CD4-positive, alpha-beta T cell treated with Interleukin-4 for 1 hour (primary cell): ENCODE results near the gene NSG1.

Source experiments
- DNase-seq, 2 donors: peaks; one replicate each; pipeline ENCODE4 v3.0.0-alpha.2; 2020 to 2022

NSG1 gene

DNA sequence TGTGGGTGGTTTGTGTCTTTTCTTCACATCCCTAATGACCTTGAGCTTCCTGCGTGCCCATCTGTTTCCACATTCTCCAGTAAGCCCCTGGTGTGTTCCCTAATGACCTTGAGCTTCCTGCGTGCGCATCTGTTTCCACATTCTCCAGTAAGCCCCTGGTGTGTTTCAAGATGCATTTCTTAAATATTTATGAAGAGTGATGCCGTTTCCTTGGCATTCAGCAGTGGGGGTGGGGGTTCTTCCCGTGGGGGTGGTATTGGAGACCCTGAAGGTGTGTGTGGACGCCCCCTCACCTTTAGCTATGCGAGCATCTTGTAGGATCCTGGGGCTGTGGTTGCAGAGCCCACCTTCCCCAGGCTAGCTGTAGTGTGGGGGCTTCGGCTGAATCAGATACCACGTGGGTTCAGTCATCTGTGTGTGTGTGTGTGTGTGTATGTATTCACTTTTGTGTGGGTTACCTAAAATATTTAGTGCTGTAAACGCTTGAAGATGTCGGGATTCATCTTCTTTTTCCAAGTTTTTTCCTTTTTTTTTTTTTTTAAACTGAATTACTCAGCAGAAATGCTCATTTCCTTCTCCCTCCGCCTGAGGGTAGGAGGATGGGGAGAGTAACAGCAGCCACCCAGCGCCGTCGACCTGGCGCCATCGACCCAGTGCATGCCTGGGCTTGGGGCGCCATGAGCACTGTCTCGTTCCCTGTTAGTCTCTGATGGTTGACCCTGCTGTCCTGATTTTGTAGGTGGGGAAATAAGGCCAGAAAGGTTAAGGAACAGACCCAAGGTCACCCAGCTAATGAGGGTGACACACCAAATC is 9.9 kb downstream of the NSG1 start:
- DNase-seq, result no peak

- DNase-seq, result no peak
Observed at GRCh38 chr4:4397441-4397819, 10.5 kb downstream of the NSG1 start.

- no peak for DNase-seq
Observed at GRCh38 chr4:4398430-4398829, 11.5 kb downstream of the NSG1 start.

DNA sequence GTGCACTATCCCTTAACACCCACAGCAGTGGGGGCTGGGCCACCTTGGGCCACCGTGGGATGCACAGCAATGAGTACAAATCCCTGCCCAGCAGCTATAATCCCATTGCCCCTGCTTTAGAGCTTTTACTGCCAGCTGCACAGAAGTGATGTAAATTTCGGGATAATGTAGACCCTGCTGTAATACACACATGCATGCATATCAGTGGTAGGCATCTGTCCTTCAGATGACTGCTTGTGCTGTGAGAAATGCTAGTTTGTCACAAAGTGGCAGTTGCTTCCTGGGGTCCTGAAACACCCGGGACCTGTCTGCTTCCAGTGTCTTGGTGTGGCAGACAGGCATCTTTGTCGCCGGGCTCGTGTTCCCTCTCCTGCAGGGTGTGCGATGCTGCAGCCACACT is 14.1 kb downstream of the NSG1 start:
- no peak for DNase-seq

DNA sequence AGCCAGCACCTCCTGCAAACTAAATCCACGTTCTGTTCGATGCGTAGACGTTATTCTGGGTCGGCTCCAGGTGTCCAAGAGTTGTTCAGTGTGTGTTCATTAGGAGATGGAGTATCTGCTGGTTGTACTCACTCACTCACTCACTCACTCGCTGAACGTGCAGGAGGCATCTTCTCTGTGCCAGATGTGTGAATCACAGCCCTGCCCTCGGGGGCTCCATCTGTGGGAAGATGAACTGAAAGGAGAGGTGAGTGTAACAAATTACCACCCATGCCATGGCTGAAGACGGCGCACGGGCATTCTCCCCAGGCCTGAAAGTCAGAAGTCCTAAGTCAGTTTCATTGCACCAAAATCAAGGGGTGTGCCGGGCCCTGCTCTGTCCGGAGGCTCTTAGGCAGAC is 16.1 kb downstream of the NSG1 start:
- no peak for DNase-seq

- no peak for DNase-seq
Observed at GRCh38 chr4:4405358-4405962, 18.6 kb downstream of the NSG1 start.

DNA sequence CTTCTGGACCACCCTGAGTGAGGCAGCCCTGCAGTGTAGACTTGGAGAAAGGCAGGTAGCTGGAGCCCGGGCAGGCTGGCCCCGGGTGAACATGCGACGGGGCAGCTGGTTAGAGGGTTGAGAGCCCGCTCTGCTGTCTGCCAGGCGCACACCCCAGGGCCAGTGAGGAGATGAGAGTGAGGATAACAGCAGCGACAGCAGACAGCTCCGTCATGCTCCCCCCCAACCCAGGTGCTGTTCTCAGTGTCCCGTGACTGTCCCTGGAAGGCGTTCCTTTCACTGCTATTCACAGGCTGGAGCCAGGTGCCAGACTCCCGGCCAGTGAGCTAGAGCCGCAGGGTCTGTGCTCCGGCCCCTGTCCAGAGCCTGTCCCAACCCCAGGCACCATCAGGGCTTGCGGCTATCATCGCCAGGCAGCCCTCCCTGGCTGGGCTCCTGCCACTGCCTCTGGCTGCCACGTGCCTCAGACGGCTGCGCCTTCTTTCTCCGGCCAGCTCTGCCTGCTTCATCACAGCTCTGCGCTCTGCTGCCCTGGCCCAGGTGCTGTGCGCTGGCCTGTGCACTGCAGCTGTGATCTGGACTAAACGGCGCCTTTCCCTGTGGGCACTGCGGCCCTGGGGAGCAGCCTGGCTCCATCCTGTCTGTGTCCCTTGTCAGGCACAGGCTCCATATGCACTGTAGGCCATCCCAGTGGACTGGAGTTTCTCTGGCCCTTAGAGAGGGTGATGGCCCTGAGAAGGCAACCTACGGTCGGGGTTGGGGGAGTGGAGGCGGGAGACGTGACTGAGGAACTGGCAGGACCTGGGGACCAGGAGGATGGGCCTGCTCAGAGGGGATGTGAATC is 19.8 kb downstream of the NSG1 start:
- DNase-seq, result no peak

GRCh38 chr4:4407299-4408131 is 20.6 kb downstream of the NSG1 start:
- no peak for DNase-seq

DNA sequence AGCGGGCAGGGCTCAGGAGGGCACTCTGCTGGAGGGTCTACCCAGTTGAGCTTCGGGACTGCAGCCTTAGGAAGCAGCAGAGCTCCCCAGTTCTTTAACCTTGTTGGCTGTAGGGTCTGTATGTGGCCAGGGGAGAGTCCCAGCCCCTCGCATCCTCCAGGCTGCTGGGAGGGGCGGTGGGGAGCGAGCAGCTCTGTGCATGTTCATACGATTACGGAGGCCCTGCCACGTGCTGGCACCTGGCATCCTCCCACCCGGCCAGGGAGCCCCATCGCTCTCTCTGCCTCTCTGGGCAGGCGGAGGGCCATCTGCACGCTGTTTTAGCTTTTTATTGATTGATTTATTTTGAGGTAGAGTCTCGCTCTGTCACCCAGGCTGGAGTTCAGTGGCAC is 21.2 kb downstream of the NSG1 start:
- no peak for DNase-seq

GRCh38 chr4:4408576-4409335 is 21.9 kb downstream of the NSG1 start:
- DNase-seq, result no peak

DNA sequence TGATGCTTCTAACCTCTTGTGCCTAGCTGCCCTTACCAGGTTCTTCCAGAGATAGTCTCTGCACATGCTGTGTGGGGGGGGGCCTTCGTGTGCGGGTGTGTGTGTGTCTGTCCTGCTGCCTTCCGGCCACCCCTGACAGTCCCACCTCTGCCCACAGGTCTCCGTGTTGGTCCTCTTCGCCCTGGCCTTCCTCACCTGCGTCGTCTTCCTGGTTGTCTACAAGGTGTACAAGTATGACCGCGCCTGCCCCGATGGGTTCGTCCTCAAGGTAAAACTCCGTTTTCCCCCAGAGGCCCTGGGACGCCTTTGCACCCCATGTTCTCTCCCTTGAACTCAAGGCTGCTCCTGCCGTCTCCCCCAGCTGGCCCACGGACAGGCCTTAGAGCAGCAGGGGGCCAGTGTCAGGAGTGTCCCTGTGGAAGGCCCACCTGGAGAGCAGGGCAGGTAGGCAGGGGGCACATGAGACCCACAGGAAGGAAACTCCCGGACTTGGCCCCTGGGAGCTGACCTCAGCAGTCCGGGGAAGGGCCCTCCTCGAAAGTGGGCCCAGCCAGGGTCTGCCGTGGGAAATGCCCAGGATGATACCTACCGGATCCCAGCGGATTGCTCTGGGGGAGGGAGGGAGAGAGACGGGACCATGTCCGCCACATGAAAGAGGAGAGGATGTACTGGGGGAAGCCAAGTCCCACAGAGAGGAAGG is 22.7 kb downstream of the NSG1 start:
- no peak for DNase-seq

DNA sequence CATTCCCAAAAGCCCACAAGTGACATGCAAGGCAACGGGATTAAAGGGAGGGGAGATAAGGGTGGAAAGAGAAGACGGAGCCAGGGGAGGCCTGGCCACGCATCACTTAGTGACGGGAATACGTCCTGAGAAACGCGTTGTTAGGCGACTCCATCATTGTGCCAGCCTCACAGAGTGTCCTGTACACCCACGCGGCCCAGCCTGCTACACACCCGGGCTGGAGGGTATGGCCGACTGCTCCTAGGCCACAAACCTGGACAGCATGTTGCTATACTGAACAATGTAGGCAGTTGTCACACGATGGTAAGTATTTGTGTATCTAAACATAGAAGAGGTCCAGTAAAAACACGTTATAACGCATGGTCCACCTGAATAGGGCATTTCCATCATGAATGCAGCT is 23.4 kb downstream of the NSG1 start:
- DNase-seq, result no peak

DNA sequence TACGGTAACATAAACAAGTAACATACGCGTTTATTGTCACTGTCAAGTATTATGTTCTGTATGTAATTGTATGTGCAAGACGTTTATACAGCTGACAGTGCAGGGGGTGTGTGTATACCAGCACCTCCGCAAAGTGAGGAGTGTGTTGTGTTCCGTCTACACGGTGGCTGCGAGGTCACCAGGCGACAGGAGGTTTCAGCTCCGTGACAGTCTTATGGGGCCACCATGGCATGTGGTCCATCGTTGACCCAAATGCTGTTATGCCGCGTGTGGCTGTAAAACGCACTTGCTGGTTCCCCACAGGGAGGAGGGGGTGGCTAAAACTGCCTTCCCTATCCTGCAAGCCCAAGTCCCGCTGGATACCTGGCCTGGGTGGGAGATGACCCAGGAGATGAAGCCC is 25.0 kb downstream of the NSG1 start:
- no peak for DNase-seq

DNA sequence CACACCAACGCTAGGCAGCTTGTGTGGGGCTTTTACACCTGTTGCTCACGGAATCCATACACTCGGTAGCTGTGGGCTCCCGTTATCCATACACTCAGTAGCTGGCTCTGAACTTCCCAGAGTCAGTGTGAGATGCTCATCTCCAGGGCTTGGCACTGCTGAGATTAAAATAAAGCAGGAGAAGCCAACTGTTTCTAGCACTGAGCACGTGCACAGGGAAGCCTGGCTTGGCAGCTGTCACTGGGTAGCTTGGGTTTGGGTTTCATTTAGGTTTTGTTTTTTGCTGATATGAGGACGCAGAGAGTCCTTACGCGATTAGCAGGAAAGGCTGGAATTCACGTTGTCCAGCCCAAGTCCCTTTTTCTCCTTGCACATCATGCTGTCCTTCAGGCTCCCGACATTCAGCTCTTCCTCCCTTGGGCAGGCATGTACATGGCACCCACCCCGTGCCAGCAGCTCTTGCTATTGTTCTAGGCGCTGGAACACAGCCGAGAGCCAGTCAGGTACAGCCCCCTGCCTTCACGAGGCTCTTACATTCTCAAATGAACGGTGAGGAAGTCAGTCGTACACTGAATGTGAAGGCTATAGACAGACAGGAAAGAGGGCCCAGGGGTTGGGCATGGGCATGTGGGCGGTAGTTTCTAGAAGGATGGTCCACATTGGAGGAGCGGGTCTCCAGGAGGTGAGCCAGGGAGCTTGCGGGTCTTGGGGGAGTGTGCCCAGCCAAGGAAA is 25.9 kb downstream of the NSG1 start:
- no peak for DNase-seq

GRCh38 chr4:4413373-4413725 is 26.4 kb downstream of the NSG1 start:
- no peak for DNase-seq

GRCh38 chr4:4413806-4414205 is 26.9 kb downstream of the NSG1 start:
- DNase-seq, result no peak

DNA sequence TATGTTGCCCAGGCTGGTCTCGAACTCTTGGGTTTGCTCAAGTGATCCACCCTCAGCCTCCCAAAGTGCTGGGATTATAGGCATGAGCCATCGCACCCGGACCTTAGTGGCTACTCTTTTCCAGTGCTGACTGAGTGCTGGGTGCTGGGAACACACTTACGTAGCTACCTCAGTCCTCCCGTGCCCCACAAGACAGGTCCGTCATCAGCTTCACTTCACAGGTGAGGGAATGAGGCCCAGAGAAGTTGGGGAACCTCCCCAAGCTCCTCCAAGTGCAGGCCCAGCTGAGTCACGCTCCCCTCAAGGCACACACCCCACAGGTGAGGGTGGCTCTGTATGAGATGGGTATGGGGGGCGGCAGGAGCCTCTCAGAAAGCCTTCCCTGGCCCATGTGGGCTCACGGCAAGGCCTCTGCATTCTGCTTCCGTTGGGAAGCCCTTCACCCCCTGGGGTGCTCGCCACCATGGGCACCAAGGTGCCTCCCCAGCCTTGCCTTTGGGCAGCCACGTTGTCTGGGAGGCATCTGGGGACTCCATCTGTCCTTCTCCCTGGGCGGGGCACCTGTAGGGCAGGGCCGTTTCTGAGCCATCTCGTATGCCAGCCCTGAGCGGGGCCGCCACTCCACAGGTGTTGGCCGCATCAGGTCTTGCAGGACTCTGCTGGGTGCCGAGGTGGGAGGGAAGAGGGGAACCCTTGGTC is 28.4 kb downstream of the NSG1 start:
- no peak for DNase-seq

GRCh38 chr4:4415806-4416805 is 29.2 kb downstream of the NSG1 start:
- DNase-seq, result no peak

- DNase-seq, result no peak
Observed at GRCh38 chr4:4416981-4417380, 30.1 kb downstream of the NSG1 start.
